Measurements from ENCODE around the gene ARHGAP22. TPM values are rescaled to one million over a fixed set of nuclear protein-coding genes. Genes with fewer than 3 reads are reported as not detected.

Gene ARHGAP22
- total RNA-seq, 8 experiments from 2014 or later = 0.72 to 9.3 (median 1.8) TPM

DNA sequence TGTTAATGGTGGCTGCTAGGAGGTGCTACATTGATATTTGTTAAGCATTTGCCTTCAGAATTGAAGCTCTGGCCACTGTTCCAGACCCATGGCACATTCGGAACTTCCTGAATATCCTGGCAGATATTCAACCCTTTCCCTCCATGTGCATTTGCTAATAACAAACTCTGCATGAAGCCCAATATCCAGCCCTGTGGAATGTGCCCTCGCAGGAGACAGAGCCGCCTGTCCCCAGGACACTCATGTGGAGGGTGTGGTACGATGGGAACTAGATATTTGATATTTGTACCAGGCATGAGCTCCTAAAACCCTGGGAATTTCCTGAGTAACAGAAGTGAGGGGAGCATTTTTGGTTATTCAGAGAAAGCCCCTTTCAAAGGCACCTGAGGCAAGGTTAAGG, 21.6 kb upstream of the ARHGAP22 start:
- WGBS, 10 experiments = 0 to 90% (median 40%) methylated on average over 1 to 2 of the region's 4 CpGs; no CpG with 5 or more reads in 3 of the 10 experiments
- no peaks in the 10 kb centered on the region for H3K4me1 ChIP-seq (replicated peaks in 1 of 2)
- H3K4me3 ChIP-seq = no peak overlapping the region
- no peak overlapping the region for H3K27ac ChIP-seq
- peak in 3 of 8 experiments; percentile 41 to 66 (median 59) for ATAC-seq (replicated peaks in 6 of 8)
- in situ Hi-C loops (cut with MboI; ENCODE audit: low pct_unique_long_range_greater_than_20kb in 2 of 9, low sequenced_read_pairs in 9 of 9, unreplicated experiment in 9 of 9) = no loop called here

DNA sequence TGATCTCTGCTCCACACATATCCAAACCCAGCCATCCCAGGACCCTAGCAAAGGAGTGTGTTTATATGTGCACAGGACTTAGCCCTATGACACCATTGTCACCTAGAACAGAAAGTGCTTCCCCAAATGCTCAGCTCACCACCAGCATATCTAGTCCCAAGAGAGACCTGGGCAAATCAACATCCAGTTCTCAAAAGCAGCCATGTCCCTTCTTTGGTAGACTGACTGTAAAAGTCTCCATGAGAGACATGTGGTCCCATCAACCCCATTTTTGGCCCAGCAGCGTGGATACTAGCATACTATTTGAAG, 20.9 kb upstream of the ARHGAP22 start:
- ATAC-seq (replicated peaks in 6 of 8) = no peak
- H3K4me1 ChIP-seq (replicated peaks in 1 of 2) = no peaks in the 10 kb centered on the region
- H3K27ac ChIP-seq = no peak overlapping the region
- 83 to 100% (median 92%) methylated on average over 1 of the region's 1 CpG; no CpG with 5 or more reads in 6 of the 10 experiments for WGBS, 10 experiments
- in situ Hi-C loops (cut with MboI; ENCODE audit: low pct_unique_long_range_greater_than_20kb in 2 of 9, low sequenced_read_pairs in 9 of 9, unreplicated experiment in 9 of 9) = no loop called here
- H3K4me3 ChIP-seq = no peak overlapping the region

DNA sequence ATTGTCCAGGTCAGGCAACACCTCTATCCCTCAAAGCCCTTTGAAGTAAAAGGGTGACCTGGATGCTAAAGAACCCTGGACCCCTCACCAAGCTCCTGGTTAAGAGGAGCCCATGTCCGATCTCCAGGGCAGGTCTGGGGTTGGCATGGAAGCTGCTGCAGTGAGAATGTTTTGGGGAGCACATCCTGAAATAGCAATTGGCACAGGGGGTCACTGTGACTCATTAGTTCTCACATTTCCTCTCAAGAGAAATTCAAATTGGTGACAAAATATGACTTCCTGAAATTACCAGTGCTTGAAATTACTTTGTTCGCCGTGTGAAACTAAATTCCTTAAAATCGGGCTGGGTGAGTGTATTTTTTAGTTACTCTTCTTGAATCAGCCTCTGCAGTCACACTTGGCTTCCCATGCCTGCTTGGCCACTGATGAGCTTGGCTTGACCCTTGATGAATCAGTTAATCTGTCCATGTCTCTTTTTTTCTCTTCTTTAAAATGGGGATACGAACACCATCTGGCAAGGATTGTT, 18.8 kb upstream of the ARHGAP22 start:
- Histone ChIP-seq H3K4me1 (replicated peaks in 1 of 2) (no peaks in the 10 kb centered on the region), H3K27ac (no peak overlapping the region), H3K4me3 (no peak overlapping the region)
- in situ Hi-C loops (cut with MboI; ENCODE audit: low pct_unique_long_range_greater_than_20kb in 2 of 9, low sequenced_read_pairs in 9 of 9, unreplicated experiment in 9 of 9) = no loop called here
- no peak for ATAC-seq (replicated peaks in 6 of 8)
- WGBS, 10 experiments = 33 to 89% (median 77%) methylated on average over 1 to 4 of the region's 5 CpGs; no CpG with 5 or more reads in 2 of the 10 experiments

DNA sequence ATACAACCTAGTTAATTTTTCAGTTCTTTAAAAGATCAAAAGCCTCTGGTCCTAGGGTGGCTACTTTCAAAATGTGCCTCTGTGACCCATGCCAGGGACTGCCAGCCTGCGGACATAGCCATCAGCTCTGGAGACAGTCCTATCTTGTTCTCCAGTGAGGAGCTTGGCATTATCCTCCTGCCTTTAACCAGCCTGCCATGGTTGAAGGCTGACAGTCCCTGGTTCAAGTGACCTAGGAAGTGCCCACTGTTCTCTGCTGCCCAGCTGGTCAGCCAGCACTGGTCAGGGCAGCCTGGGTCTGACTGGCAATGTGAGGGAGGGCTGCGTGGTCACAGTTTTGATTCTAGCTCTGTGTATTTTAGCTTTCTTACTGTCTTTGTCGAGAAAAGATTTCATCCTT, 18.1 kb upstream of the ARHGAP22 start:
- 74 to 100% (median 88%) methylated on average over 1 to 3 of the region's 3 CpGs; no CpG with 5 or more reads in 3 of the 10 experiments for WGBS, 10 experiments
- Histone ChIP-seq H3K27ac (no peak overlapping the region), H3K4me1 (replicated peaks in 1 of 2) (no peaks in the 10 kb centered on the region), H3K4me3 (no peak overlapping the region)
- no peak for ATAC-seq (replicated peaks in 6 of 8)
- in situ Hi-C loops (cut with MboI; ENCODE audit: low pct_unique_long_range_greater_than_20kb in 2 of 9, low sequenced_read_pairs in 9 of 9, unreplicated experiment in 9 of 9) = no loop called here

DNA sequence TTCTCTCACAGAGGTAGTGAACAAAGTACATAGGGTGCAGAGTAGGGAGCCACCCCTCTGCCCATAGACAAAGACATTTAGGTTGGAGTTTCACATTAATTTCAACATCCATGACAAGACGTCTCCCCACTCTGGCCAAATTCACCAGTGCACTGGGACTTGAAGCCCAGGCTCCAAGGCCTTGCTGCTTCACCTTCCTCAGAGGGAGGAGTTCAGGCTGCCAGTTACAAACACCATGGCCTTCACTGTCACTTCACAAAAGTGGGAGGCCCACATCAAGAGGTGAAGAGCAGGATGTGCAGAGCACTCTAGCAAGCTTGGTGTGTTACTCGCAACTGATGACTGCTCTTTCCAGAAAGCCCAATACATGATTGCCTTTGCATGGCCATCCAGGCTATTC, 15.8 kb upstream of the ARHGAP22 start:
- ATAC-seq (replicated peaks in 6 of 8) = no peak
- Histone ChIP-seq H3K4me1 (replicated peaks in 1 of 2) (no peaks in the 10 kb centered on the region), H3K4me3 (no peak overlapping the region), H3K27ac (no peak overlapping the region)
- WGBS, 10 experiments = 100% methylated on average over 1 to 2 of the region's 2 CpGs; no CpG with 5 or more reads in 5 of the 10 experiments
- in situ Hi-C loops (cut with MboI; ENCODE audit: low pct_unique_long_range_greater_than_20kb in 2 of 9, low sequenced_read_pairs in 9 of 9, unreplicated experiment in 9 of 9) = no loop called here

DNA sequence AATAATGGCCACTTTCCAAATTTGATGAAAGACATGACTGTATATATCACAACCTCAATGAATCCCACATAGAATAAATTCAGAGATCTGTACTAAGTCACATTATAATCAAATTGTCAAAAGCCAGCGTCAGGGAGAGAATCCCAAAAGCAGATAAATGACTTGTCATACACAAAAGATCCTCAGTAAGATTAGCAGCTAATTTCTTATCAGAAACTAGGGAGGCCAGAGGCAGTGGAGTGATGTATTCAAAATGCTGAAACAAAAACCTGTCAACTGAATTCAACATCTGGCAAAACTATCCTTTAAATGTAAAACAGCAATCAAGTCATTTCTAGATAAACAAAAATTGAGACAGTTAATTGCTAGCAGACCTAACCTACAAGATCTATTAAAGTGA, 11.6 kb upstream of the ARHGAP22 start:
- Histone ChIP-seq H3K4me1 (replicated peaks in 1 of 2) (no peaks in the 10 kb centered on the region), H3K4me3 (no peak overlapping the region), H3K27ac (no peak overlapping the region)
- in situ Hi-C loops (cut with MboI; ENCODE audit: low pct_unique_long_range_greater_than_20kb in 2 of 9, low sequenced_read_pairs in 9 of 9, unreplicated experiment in 9 of 9) = no loop called here
- WGBS, 10 experiments = 63 to 100% (median 78%) methylated on average over 1 of the region's 1 CpG; no CpG with 5 or more reads in 2 of the 10 experiments
- ATAC-seq (replicated peaks in 6 of 8) = no peak

DNA sequence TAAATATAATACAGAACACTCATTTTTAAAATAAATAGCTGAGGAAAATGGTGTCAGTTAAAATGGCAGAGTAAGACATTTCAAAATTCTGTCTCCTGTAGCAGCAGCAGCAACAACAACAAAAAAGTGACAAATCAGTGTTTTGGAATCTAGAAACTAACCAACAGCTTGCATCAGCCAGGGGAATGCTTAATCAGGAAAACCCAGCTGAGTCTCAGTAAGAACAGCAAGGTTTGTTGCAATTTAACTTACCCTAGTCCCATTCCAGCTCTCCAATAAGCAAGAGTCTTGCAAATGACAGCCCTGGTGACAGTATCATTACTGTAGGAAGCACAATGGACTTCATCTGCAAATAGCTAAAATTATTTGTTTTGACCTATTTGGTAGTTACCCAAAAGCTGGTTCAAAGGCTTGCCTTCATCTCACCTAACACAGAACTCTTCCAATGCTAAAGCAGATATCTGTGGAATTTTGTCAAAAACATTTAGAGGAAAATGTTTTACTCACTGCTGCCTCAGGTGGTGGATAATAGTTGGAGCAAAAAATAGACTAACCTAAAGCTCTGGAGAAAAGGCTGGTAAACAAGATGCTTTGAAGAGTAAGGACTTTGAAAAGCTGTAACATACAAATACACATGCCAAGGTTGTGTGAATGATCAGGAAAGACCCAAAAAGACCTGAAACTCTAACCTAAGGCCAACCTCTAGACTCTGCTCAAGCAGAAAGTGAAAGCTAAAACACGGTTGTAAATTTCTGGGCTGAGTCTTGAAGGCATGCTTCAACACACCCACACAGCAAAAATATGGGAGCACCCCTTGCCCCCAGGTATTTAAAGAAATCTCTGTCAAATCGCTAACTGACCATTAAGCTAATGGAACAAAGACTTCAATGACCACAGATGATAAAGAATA, 9.9 kb upstream of the ARHGAP22 start:
- H3K4me3 ChIP-seq = no peak overlapping the region
- no peaks in the 10 kb centered on the region for H3K4me1 ChIP-seq (replicated peaks in 1 of 2)
- H3K27ac ChIP-seq = no peak overlapping the region
- peak in 2 of 8 experiments; percentile 25 to 51 for ATAC-seq (replicated peaks in 6 of 8)
- 47 to 82% (median 70%) methylated on average over 1 to 2 of the region's 2 CpGs; no CpG with 5 or more reads in 3 of the 10 experiments for WGBS, 10 experiments
- in situ Hi-C loops (cut with MboI; ENCODE audit: low pct_unique_long_range_greater_than_20kb in 2 of 9, low sequenced_read_pairs in 9 of 9, unreplicated experiment in 9 of 9) = no loop called here

DNA sequence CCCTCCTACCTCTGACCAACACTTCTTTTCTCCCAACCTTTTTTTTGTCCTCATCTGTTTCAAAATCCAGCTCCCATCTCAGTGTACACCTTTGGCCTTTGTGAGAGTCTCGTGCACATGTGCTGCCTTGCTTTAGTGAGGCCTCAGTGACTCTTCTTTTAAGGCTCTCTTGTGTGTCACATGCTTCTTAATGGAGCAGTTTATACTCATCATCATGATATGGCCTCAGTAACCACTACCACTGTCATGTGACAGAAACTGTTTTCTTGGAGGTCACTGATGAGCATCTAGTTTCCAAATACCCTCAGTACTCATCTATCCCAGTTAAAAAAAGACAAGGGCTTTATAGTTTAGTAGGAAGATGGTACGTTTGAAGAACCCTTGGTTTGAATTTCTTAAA, 8.1 kb upstream of the ARHGAP22 start:
- H3K4me3 ChIP-seq = no peak overlapping the region
- no peaks in the 10 kb centered on the region for H3K4me1 ChIP-seq (replicated peaks in 1 of 2)
- in situ Hi-C loops (cut with MboI; ENCODE audit: low pct_unique_long_range_greater_than_20kb in 2 of 9, low sequenced_read_pairs in 9 of 9, unreplicated experiment in 9 of 9) = no loop called here
- 68 to 100% (median 80%) methylated on average over 1 to 2 of the region's 2 CpGs; no CpG with 5 or more reads in 3 of the 10 experiments for WGBS, 10 experiments
- ATAC-seq (replicated peaks in 6 of 8) = no peak
- no peak overlapping the region for H3K27ac ChIP-seq

DNA sequence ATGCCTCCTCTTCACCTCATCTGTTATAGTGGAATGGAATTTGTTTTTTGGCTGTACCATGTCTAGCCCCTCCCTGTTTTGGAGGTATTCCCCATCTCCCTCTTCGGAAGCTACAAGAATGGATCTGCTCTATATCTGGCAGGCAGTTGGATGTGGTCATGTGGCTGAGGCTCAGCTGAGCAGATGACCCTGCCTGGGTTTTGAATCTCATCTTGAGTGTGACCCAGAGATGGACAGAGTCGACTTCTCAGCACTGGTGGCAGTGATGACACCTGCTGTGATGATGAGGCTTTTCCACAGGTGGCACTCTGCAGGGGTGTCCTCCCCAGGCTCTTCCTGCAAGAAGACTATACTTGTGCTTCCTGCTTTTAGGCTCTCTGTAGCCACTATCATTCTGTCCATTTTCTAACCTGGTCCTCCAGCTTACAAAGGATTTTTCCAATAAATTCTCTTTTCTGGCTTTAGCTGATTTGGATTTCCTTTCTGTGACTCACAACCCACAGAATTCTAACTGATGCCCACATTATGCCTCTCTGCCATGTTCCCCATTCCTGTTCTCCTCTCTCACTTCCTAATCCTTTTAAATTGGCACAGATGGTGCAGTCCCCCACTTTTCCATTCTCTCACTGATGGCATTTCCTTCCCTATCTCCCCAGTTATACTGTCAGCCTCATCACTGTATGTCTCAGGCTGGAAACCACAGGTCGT, 7.5 kb upstream of the ARHGAP22 start:
- Histone ChIP-seq H3K4me1 (replicated peaks in 1 of 2) (no peaks in the 10 kb centered on the region), H3K27ac (no peak overlapping the region), H3K4me3 (no peak overlapping the region)
- in situ Hi-C loops (cut with MboI; ENCODE audit: low pct_unique_long_range_greater_than_20kb in 2 of 9, low sequenced_read_pairs in 9 of 9, unreplicated experiment in 9 of 9) = no loop called here
- WGBS, 10 experiments = 50 to 100% (median 67%) methylated on average over 1 to 3 of the region's 3 CpGs; no CpG with 5 or more reads in 2 of the 10 experiments
- ATAC-seq (replicated peaks in 6 of 8) = no peak

DNA sequence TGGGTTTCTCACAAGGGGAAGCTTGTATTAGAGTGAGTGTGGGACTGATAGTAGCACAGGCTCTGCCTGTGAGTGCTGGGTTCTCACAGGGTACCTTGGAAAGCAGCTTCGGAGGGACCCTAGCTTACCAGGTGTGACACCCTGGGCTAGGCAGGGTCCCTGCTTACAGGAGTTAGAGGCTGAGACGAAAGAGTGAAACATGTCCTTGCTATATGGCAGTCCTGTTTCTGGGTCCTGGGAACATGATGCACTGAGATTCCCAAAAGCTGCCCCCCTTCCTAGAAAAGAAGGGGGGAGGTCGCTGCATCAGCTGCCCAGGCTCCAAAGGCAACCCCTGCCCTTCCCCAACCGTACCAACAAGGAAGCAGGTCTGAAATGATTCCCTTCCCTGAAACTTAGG, 6.3 kb upstream of the ARHGAP22 start:
- no peaks in the 10 kb centered on the region for H3K4me1 ChIP-seq (replicated peaks in 1 of 2)
- ATAC-seq (replicated peaks in 6 of 8) = no peak
- WGBS, 10 experiments = 50 to 100% (median 80%) methylated on average over 1 to 4 of the region's 4 CpGs; no CpG with 5 or more reads in 3 of the 10 experiments
- no peak overlapping the region for H3K27ac ChIP-seq
- in situ Hi-C loops (cut with MboI; ENCODE audit: low pct_unique_long_range_greater_than_20kb in 2 of 9, low sequenced_read_pairs in 9 of 9, unreplicated experiment in 9 of 9) = no loop called here
- no peak overlapping the region for H3K4me3 ChIP-seq

DNA sequence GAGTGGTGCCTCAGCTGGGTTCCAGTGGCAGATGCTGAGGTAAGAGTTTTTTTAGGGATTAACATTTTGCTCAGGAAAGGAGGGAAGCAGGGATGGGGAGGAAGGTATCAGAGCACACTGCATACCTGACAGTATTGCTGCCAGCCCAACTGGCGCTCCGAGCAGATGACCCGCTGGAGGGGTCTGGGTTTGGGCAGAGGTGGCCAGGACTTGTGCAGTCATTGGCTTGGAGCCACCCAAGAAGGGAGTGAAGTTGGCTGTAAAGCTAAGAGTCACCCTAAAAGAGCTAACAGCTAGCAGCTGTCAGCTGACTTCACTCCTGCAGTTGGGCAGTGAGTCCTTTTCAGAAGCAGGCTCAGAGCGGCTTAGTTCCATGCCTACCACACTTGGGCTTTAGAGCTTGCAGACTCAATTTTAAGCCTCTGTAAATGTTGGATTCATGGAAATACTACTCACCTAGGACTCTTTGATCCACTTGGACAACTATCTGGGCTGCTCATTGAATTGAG, 5.8 kb upstream of the ARHGAP22 start:
- ATAC-seq (replicated peaks in 6 of 8) = no peak
- Histone ChIP-seq H3K4me1 (replicated peaks in 1 of 2) (no peaks in the 10 kb centered on the region), H3K4me3 (no peak overlapping the region), H3K27ac (no peak overlapping the region)
- 94 to 100% (median 98%) methylated on average over 1 to 4 of the region's 4 CpGs; no CpG with 5 or more reads in 6 of the 10 experiments for WGBS, 10 experiments
- in situ Hi-C loops (cut with MboI; ENCODE audit: low pct_unique_long_range_greater_than_20kb in 2 of 9, low sequenced_read_pairs in 9 of 9, unreplicated experiment in 9 of 9) = no loop called here

DNA sequence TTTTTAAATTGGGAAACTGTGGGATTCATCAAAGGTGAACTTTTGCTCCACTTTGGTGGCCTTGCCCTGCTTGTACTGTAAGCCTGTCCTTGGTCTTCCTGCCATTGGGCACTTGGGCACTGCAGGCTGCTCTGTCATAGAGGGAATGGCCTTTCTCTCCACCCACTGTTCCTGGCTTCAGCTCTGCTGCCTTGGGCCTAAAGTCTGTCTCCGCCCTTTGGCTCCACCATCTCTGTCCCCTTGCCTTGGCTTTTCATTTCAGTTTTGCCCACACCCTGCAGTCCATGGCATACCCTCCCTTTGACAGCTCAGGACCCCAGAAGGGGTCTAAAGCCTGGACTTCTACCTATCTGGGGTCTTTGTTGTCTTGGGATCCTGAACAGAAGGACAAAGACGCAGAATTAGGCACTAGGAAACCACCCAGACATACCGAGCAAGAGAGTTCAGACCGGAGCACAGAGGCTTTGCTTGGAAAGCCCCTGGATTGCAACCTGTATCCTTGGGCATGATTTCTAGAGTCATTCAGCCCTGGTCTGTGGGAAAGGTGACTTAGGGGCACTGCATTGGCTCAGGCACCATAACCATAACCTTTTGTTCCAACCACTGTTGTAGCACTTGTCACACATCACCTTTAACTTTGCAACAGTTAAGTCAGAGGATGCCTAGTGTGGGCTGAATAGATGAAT, 5.2 kb upstream of the ARHGAP22 start:
- Histone ChIP-seq H3K4me1 (replicated peaks in 1 of 2) (no peaks in the 10 kb centered on the region), H3K4me3 (no peak overlapping the region), H3K27ac (no peak overlapping the region)
- ATAC-seq (replicated peaks in 6 of 8) = no peak
- in situ Hi-C loops (cut with MboI; ENCODE audit: low pct_unique_long_range_greater_than_20kb in 2 of 9, low sequenced_read_pairs in 9 of 9, unreplicated experiment in 9 of 9) = no loop called here
- 82 to 100% (median 100%) methylated on average over 1 to 2 of the region's 4 CpGs; no CpG with 5 or more reads in 7 of the 10 experiments for WGBS, 10 experiments

Data from motor neuron (in vitro differentiated cells).